Fibroblast of villous mesenchyme (primary cell): ENCODE results near the gene BTD. TPM values are rescaled to one million over a fixed set of nuclear protein-coding genes. Genes with fewer than 3 reads are reported as not detected.
"Not testable (repeated sequence)": the region's sequence is repeated elsewhere in the genome, so short reads cannot be mapped to it uniquely, and the experiment has no call there.

Source experiments
- DNase-seq: peaks from one replicate; pipeline ENCODE4 v3.0.0-alpha.2; 2010; ENCODE audit warnings: low read depth
- H3K4me3 ChIP-seq: 2 replicates; pipeline ENCODE4 v1.5.1; 2011; ENCODE audit warnings: low read depth, mild to moderate bottlenecking, low read length
- total RNA-seq: library from RNA; depleted of rRNA; stranded (reverse); fragments of >200 nt; gene quantifications from 2 replicates; pipeline ENCODE4 v1.2.3, GENCODE V29; 2012
- TF ChIP-seq, protein P1 (sequence below): IDR thresholded peaks from 2 replicates; pipeline ENCODE4 v1.5.1; 2012; ENCODE audit warnings: low read depth, mild to moderate bottlenecking, low read length; ENCODE audit not compliant: insufficient read depth

BTD gene
- total RNA-seq, 1 donor, result 34.1 TPM

DNA sequence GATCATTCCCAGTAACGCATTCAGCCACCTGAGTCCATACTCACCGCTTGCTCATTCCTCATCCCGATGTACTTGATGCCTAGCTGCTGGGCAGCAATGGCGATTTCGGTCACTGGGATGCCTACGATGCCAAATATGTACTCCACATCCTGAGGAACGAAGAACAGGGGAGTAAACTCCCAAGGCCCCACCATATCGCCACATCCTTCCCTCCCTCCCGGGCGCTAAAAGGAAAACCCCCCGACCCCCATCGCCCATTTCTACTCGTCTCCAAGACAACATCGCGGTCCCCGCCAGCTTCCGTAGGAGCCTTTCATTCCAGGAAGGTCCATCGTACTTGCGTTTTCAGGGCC is 523 bp upstream of the BTD start:
- TF ChIP-seq, protein P1, sequence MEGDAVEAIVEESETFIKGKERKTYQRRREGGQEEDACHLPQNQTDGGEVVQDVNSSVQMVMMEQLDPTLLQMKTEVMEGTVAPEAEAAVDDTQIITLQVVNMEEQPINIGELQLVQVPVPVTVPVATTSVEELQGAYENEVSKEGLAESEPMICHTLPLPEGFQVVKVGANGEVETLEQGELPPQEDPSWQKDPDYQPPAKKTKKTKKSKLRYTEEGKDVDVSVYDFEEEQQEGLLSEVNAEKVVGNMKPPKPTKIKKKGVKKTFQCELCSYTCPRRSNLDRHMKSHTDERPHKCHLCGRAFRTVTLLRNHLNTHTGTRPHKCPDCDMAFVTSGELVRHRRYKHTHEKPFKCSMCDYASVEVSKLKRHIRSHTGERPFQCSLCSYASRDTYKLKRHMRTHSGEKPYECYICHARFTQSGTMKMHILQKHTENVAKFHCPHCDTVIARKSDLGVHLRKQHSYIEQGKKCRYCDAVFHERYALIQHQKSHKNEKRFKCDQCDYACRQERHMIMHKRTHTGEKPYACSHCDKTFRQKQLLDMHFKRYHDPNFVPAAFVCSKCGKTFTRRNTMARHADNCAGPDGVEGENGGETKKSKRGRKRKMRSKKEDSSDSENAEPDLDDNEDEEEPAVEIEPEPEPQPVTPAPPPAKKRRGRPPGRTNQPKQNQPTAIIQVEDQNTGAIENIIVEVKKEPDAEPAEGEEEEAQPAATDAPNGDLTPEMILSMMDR, result no peak
- H3K4me3 ChIP-seq, result peak overlapping the region; percentile 100
- no peak for DNase-seq

DNA sequence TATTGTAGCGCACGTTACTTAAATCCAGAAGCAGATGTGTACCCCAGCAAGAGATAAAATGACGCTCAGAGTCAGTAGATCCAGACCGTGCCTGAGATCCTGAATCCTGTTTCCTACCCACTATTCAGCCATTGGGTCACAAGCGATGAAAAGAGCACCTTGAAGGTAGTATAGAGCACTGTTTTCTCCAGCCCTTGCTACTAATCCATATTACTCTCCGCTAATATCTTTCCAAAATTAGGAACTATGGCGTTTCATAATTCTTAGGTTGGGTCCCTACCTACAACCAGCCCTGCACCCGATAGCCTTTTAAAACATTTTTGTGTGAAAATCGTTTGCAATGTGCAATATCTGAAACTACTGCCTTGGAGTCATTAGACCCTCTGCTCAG is 596 bp downstream of the BTD start:
- TF ChIP-seq, protein P1, result no peak
- no peak for DNase-seq
- peak overlapping the region; percentile 100 for H3K4me3 ChIP-seq

GRCh38 chr3:15602816-15603215 is 1.3 kb downstream of the BTD start:
- DNase-seq, H3K4me3 ChIP-seq: not testable (repeated sequence)

- not testable (repeated sequence) for H3K4me3 ChIP-seq, DNase-seq
Observed at GRCh38 chr3:15604584-15604983, 3.0 kb downstream of the BTD start.

DNA sequence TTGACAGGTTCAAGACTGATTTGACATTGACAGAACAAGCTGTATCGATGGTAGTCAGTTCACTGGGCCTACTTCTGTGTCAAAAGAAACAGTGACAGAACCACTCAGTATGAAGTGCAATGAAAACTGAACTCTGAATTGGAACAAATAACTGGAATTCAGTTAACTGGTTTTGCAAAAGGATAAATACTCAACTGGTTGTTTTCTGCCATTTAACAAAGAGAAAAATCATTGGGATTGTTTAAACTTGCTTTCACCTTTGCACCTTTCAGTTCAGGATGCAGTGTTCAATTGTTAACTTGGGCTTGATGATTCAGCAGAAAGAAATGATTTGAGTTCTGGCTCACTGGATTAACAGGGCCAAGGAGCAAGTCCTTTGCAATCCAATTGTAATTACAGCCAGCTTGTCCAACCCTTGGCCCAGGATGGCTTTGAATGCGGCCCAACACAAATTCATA is 4.9 kb downstream of the BTD start:
- no peak for DNase-seq
- no peak overlapping the region for H3K4me3 ChIP-seq
- TF ChIP-seq, protein P1, result no peak

- H3K4me3 ChIP-seq, result no peak overlapping the region
- TF ChIP-seq, protein P1, result no peak
- peak; percentile 65 for DNase-seq
Observed at GRCh38 chr3:15610082-15610759, 8.7 kb downstream of the BTD start.

GRCh38 chr3:15611018-15611417 is 9.5 kb downstream of the BTD start:
- no peak for DNase-seq
- no peak overlapping the region for H3K4me3 ChIP-seq
- TF ChIP-seq, protein P1, result no peak

DNA sequence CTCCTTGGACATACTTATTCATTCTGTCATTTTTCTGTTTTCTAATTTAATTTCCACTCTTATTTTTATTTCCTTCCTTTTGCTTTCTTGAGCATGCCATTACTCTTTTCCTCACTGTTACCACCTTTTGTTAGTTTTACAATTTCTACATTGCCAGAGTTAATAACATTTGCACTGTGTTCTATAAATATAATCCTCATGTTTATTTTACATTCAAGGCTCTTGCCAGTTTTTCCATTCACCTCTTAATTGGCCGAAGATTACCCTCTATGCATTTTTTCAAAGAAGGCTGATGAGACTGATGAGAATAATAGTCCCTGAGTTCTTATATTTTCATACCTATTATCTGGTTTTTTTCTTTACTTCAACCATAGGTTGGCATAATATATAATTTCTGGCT is 10.5 kb downstream of the BTD start:
- TF ChIP-seq, protein P1, result no peak
- H3K4me3 ChIP-seq, result no peak overlapping the region
- DNase-seq, result no peak
